ENCODE results near the gene GNAQ.

DNA sequence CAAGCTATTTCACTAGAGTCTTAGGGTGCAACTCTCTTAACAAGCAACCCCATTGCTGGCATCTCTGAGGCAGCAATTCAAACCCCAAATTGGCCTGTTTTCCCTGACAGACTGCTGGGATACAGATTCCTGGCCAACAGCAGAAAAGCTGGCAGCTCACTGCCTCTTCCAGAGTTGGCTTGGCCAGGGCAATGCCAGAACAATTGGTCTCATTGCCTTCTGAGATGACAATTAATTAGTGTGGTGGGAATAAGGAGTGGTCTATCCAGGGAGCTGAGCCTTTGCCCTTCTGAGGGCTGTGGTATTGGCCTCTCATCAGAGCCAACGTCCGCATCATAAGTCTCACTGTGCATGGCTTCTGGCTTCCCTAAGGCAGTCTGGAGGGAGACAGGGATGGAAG, 183.2 kb downstream of the GNAQ start:
- TF ChIP-seq CTCF (conservative IDR thresholded peaks at IDR 0.05; ENCODE audit: low read depth, low read length) = no peak
- TF ChIP-seq RAD21 (IDR thresholded peaks at IDR 0.05; ENCODE audit: low read length) = no peak
- TF ChIP-seq RCOR1 (IDR thresholded peaks at IDR 0.05; ENCODE audit: insufficient replicate concordance, low read length) = no peak
- TF ChIP-seq POLR2A (IDR thresholded peaks at IDR 0.05; ENCODE audit: low read depth, low read length) = no peak
- TF ChIP-seq CEBPB (IDR thresholded peaks at IDR 0.05; ENCODE audit: low read depth, low read length) = no peak
- TF ChIP-seq, protein P1, sequence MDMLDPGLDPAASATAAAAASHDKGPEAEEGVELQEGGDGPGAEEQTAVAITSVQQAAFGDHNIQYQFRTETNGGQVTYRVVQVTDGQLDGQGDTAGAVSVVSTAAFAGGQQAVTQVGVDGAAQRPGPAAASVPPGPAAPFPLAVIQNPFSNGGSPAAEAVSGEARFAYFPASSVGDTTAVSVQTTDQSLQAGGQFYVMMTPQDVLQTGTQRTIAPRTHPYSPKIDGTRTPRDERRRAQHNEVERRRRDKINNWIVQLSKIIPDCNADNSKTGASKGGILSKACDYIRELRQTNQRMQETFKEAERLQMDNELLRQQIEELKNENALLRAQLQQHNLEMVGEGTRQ (IDR thresholded peaks at IDR 0.05; ENCODE audit: low read depth, low read length) = no peak
- TF ChIP-seq BHLHE40 (IDR thresholded peaks at IDR 0.05; ENCODE audit: low read depth, low read length) = no peak
- TF ChIP-seq SMC3 (IDR thresholded peaks at IDR 0.05; ENCODE audit: low read depth, low read length) = no peak
- no peak for TF ChIP-seq MXI1 (IDR thresholded peaks at IDR 0.05; ENCODE audit: borderline replicate concordance, low read depth, low read length)

All from IMR-90 (cell line).